HEK293 (cell line): ENCODE data around the gene C1orf198.

ENCODE experiments used
- CTCF ChIP-seq: fragments of 450-650 bp; formaldehyde crosslinking; IDR thresholded peaks from 2 replicates; pipeline ENCODE4 v1.5.1; 2016; ENCODE audit warnings: missing biosample characterization, missing genetic modification characterization
- GLIS2 ChIP-seq: fragments of 450-650 bp; formaldehyde crosslinking; IDR thresholded peaks from 2 replicates; pipeline ENCODE4 v1.5.1; 2016; ENCODE audit warnings: missing biosample characterization, missing genetic modification characterization
- REST ChIP-seq: fragments of 450-650 bp; formaldehyde crosslinking; IDR thresholded peaks from 2 replicates; pipeline ENCODE4 v1.5.1; 2016; ENCODE audit warnings: missing biosample characterization, missing genetic modification characterization
- YY1 ChIP-seq: fragments of 450-650 bp; formaldehyde crosslinking; IDR thresholded peaks from 2 replicates; pipeline ENCODE4 v1.5.1; 2018; ENCODE audit warnings: missing biosample characterization, missing genetic modification characterization
- ZNF18 ChIP-seq: fragments of 450-650 bp; formaldehyde crosslinking; IDR thresholded peaks from 2 replicates; pipeline ENCODE4 v1.5.1; 2016; ENCODE audit warnings: missing biosample characterization, missing genetic modification characterization
- ZNF549 ChIP-seq: fragments of 450-650 bp; IDR thresholded peaks from 2 replicates; pipeline ENCODE4 v1.5.1; 2018; ENCODE audit warnings: missing biosample characterization, missing genetic modification characterization, mild to moderate bottlenecking, inconsistent platforms, moderate library complexity
- ZNF701 ChIP-seq: fragments of 450-650 bp; formaldehyde crosslinking; IDR thresholded peaks from 2 replicates; pipeline ENCODE4 v1.5.1; 2016; ENCODE audit warnings: missing biosample characterization, missing genetic modification characterization

- TF ChIP-seq ZNF701 (no peak), YY1 (tag by site-specific recombination) (no peak), GLIS2 (tag by site-specific recombination) (no peak), CTCF (no peak), ZNF549 (no peak), REST (tag by site-specific recombination) (no peak), ZNF18 (tag by site-specific recombination) (no peak)
These were observed 76.2 kb downstream of the C1orf198 start for GRCh38 chr1:230791986-230792564.
